NT2/D1 (cell line): ENCODE data around the gene NAA40.

Source experiments
- SUZ12 ChIP-seq: IDR thresholded peaks from 2 replicates; pipeline ENCODE4 v1.6.1; 2011; ENCODE audit not compliant: insufficient read length, insufficient read depth; ENCODE audit errors: extremely low read depth
- YY1 ChIP-seq: IDR thresholded peaks from 2 replicates; pipeline ENCODE4 v1.6.1; 2011; ENCODE audit not compliant: insufficient read length, insufficient read depth
- ZNF274 ChIP-seq: IDR thresholded peaks from 2 replicates; pipeline ENCODE4 v1.6.1; 2011; ENCODE audit warnings: mild to moderate bottlenecking, low read depth, low read length

DNA sequence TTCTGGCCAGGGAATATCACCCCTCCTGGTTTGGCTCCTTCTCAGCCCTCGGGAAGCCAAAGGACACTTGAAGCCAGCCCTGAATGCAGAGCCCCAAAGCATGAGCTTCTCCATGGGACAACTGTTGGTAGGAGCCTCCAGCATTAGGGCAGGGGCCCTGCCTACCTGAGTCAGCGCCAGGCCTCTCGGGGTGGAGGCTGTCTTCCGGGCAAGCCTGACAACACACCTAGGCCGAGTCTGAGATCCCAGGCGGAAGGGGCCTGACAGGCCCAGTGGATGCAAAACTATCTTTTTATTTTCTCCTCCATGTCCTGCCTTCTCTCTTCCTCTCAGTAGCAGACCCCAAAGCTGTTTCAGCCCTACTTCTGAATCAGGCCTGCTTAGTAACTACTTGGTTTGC lies 49.5 kb upstream of the NAA40 start:
- no peak for TF ChIP-seq ZNF274
- TF ChIP-seq YY1, result no peak
- TF ChIP-seq SUZ12, result no peak
